Measurements from ENCODE around the gene ABLIM3. TPM values are rescaled to one million over a fixed set of nuclear protein-coding genes. Genes with fewer than 3 reads are reported as not detected.

The ABLIM3 gene
- polyA plus RNA-seq, 1 of the 3 experiments (the other 2 are of a cell fraction), result 5.9 TPM

DNA sequence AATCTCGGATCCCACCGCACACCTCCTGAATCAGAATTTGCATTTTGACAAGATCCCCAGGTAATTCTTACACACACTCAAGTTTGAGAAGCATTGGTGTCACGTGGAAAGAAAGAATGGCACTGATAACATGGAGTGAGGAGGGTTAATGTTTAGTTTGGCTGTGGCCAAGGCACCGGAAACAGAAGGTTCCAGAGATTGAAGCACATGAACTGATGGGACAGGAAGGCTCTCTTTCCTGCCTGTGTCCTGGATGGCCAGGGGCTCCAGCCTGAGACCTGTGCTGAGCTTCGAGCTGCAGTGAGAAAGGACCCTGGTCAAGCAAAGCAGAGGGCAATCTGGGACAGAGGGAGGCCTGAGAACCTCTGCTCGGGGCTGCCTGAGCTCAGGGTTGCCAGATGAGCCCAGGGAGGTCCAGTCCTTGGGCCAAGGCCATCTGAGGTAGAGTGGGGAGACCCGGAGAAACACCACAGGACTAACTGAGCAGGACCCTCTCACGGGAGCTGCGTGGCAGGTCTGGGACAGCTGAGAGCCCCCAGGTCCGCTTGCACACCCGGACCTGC lies 157.6 kb downstream of the ABLIM3 start:
- H3K27me3 ChIP-seq (ENCODE audit: insufficient read depth), result no peaks in the 10 kb centered on the region
- H3K9me3 ChIP-seq, result no peaks in the 10 kb centered on the region
- no peaks in the 10 kb centered on the region for H3K9me2 ChIP-seq
- H3K4me2 ChIP-seq, result no peak overlapping the region
- ChIA-PET CTCF (interaction anchor here (0.6 to 1.3 kb wide), 5 partner anchors 18 to 557 kb away, joined by 3 to 6 read pairs (median 4); no protein-coding TSS in a partner anchor), POLR2A (no interaction called here)
- 72% methylated on average over 7 of the region's 11 CpGs for WGBS (ENCODE audit: low lambda C conversion rate)
- peaks cover 0 to 6% of the 10 kb centered on the region in 2 experiments; a peak in 1 of 4 replicates for H3K4me1 ChIP-seq (ENCODE audit: control insufficient read depth in 1 of 2, insufficient read depth in 2 of 2, low read depth in 1 of 2, low read length in 1 of 2)
- H3K36me3 ChIP-seq (replicated peaks in 1 of 2; ENCODE audit: control insufficient read depth in 1 of 2, insufficient read depth in 2 of 2, low read length in 1 of 2), result no peaks in the 10 kb centered on the region
- H4K20me1 ChIP-seq (ENCODE audit: insufficient read depth), result no peaks in the 10 kb centered on the region
- H2AFZ ChIP-seq (ENCODE audit: low read depth), result no peak overlapping the region
- H3F3A ChIP-seq (replicated peaks; ENCODE audit: insufficient read depth), result no peaks in the 10 kb centered on the region
- H3K27ac ChIP-seq (ENCODE audit: low read depth in 2 of 2, low read length in 1 of 2), result no peak overlapping the region
- DNase-seq, result no peak
- TF ChIP-seq NFIC (IDR thresholded peaks at IDR 0.05; ENCODE audit: borderline replicate concordance) (no peak), TEAD4 (IDR thresholded peaks at IDR 0.05; ENCODE audit: borderline replicate concordance, insufficient read depth) (no peak), SIN3A (IDR thresholded peaks at IDR 0.05; ENCODE audit: borderline replicate concordance, low read depth, low read length) (no peak), MEF2A (IDR thresholded peaks at IDR 0.05; ENCODE audit: borderline replicate concordance, low read depth) (no peak), FOSL2 (IDR thresholded peaks at IDR 0.05; ENCODE audit: borderline replicate concordance, low read depth) (no peak), POLR2AphosphoS5 (IDR thresholded peaks at IDR 0.05; ENCODE audit: low read depth, low read length) (no peak), EZH2phosphoT487 (IDR thresholded peaks at IDR 0.05; ENCODE audit: borderline replicate concordance, low read depth) (no peak), TCF12 (IDR thresholded peaks at IDR 0.05) (no peak), RFX5 (IDR thresholded peaks at IDR 0.05; ENCODE audit: low read length) (no peak), EP300 (IDR thresholded peaks at IDR 0.05; ENCODE audit: borderline replicate concordance in 1 of 2, low read depth in 1 of 2, low read length in 1 of 2) (no peak), ELF1 (IDR thresholded peaks at IDR 0.05) (no peak), JUND (IDR thresholded peaks at IDR 0.05) (no peak), SMC3 (IDR thresholded peaks at IDR 0.05; ENCODE audit: low read depth, low read length) (no peak), RAD21 (IDR thresholded peaks at IDR 0.05; ENCODE audit: low read length) (no peak)
- TF ChIP-seq, protein P1, sequence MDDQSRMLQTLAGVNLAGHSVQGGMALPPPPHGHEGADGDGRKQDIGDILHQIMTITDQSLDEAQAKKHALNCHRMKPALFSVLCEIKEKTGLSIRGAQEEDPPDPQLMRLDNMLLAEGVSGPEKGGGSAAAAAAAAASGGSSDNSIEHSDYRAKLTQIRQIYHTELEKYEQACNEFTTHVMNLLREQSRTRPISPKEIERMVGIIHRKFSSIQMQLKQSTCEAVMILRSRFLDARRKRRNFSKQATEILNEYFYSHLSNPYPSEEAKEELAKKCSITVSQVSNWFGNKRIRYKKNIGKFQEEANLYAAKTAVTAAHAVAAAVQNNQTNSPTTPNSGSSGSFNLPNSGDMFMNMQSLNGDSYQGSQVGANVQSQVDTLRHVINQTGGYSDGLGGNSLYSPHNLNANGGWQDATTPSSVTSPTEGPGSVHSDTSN (IDR thresholded peaks at IDR 0.05), result no peak
- TF ChIP-seq, protein P2, sequence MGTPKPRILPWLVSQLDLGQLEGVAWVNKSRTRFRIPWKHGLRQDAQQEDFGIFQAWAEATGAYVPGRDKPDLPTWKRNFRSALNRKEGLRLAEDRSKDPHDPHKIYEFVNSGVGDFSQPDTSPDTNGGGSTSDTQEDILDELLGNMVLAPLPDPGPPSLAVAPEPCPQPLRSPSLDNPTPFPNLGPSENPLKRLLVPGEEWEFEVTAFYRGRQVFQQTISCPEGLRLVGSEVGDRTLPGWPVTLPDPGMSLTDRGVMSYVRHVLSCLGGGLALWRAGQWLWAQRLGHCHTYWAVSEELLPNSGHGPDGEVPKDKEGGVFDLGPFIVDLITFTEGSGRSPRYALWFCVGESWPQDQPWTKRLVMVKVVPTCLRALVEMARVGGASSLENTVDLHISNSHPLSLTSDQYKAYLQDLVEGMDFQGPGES (IDR thresholded peaks at IDR 0.05; ENCODE audit: low read depth, low read length), result no peak
- TF ChIP-seq, protein P3, sequence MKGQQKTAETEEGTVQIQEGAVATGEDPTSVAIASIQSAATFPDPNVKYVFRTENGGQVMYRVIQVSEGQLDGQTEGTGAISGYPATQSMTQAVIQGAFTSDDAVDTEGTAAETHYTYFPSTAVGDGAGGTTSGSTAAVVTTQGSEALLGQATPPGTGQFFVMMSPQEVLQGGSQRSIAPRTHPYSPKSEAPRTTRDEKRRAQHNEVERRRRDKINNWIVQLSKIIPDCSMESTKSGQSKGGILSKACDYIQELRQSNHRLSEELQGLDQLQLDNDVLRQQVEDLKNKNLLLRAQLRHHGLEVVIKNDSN (IDR thresholded peaks at IDR 0.05; ENCODE audit: borderline replicate concordance, low read depth), result no peak
- TF ChIP-seq, protein P4, sequence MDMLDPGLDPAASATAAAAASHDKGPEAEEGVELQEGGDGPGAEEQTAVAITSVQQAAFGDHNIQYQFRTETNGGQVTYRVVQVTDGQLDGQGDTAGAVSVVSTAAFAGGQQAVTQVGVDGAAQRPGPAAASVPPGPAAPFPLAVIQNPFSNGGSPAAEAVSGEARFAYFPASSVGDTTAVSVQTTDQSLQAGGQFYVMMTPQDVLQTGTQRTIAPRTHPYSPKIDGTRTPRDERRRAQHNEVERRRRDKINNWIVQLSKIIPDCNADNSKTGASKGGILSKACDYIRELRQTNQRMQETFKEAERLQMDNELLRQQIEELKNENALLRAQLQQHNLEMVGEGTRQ (IDR thresholded peaks at IDR 0.05; ENCODE audit: borderline replicate concordance, low read depth, low read length), result no peak
- H3K9ac ChIP-seq, result no peak overlapping the region
- no peaks in the 10 kb centered on the region for H3K79me2 ChIP-seq (ENCODE audit: insufficient read depth)
- no peak overlapping the region for H3K4me3 ChIP-seq (ENCODE audit: low read depth in 2 of 2, low read length in 1 of 2)
